Lung (tissue), 12 donors: Measurements from ENCODE around the gene CLUH. TPM values are rescaled to one million over a fixed set of nuclear protein-coding genes. Genes with fewer than 3 reads are reported as not detected.

Source experiments
- ATAC-seq: fragments of 200-7000 bp; cut with Tn5 transposase; one replicate; pipeline ENCODE4 v1.9.1; 2020; ENCODE audit warnings: moderate number of reproducible peaks; ENCODE audit not compliant: insufficient read depth, low FRiP score
- DNase-seq, 3 donors: peaks; one replicate each; pipeline ENCODE4 v3.0.0-alpha.2; 2013 to 2017
- H3K27ac ChIP-seq, 2 donors: one replicate each; pipeline ENCODE4 v1.5.1; 2013; ENCODE audit warnings: mild to moderate bottlenecking in 2 of 2, moderate library complexity in 2 of 2, control low read depth in 1 of 2, inconsistent platforms in 1 of 2, low read depth in 1 of 2, low read length in 1 of 2
- H3K27me3 ChIP-seq, 3 donors: one replicate each; pipeline ENCODE4 v1.5.1; 2013; ENCODE audit warnings: low read length in 2 of 3; ENCODE audit not compliant: control insufficient read depth in 3 of 3, insufficient read depth in 3 of 3
- H3K36me3 ChIP-seq, 4 donors: one replicate each; pipeline ENCODE4 v1.5.1; 2013; ENCODE audit warnings: low read length in 4 of 4, mild to moderate bottlenecking in 1 of 4, moderate library complexity in 1 of 4; ENCODE audit not compliant: control insufficient read depth in 4 of 4, insufficient read depth in 4 of 4
- H3K4me1 ChIP-seq, 5 donors: one replicate each; pipeline ENCODE4 v1.5.1; 2013; ENCODE audit warnings: low read length in 5 of 5, mild to moderate bottlenecking in 2 of 5, moderate library complexity in 1 of 5; ENCODE audit not compliant: control insufficient read depth in 5 of 5, insufficient read depth in 5 of 5
- H3K4me3 ChIP-seq: one replicate; pipeline ENCODE4 v1.5.1; 2013; ENCODE audit warnings: mild to moderate bottlenecking, control low read depth, moderate library complexity
- H3K9ac ChIP-seq, 2 donors: one replicate each; pipeline ENCODE4 v1.5.1; 2013; ENCODE audit warnings: low read length in 2 of 2, control low read depth in 1 of 2; ENCODE audit not compliant: insufficient read depth in 1 of 2
- H3K9me3 ChIP-seq, 4 donors: one replicate each; pipeline ENCODE4 v1.5.1; 2013; ENCODE audit warnings: low read length in 3 of 4, mild to moderate bottlenecking in 1 of 4, moderate library complexity in 1 of 4; ENCODE audit not compliant: control insufficient read depth in 4 of 4, insufficient read depth in 3 of 4
- CTCF ChIP-seq: IDR thresholded peaks from 2 replicates; pipeline ENCODE4 v1.5.1; 2012; ENCODE audit warnings: mild to moderate bottlenecking; ENCODE audit errors: control extremely low read depth, extremely low read depth
- WGBS, 2 donors: extraction: QIAGEN DNeasy Blood & Tissue Kit; methylation state at CpG; one replicate each; pipeline ENCODE4 v1.1.7; 2013; 5-methylcytosine and 5-hydroxymethylcytosine counted together
- polyA plus RNA-seq, 2 donors: library from polyadenylated mRNA; stranded (reverse); fragments of 200-250 nt; gene quantifications; one replicate each; pipeline ENCODE4 v1.2.1, GENCODE V29; 2013
- total RNA-seq, 2 donors: library from RNA; depleted of rRNA in 1 of 2; stranded (reverse); fragments of >200 nt in 1 of 2; gene quantifications; one replicate each; pipeline ENCODE4 v1.2.1, GENCODE V29; 2014 to 2021
- donor health status: control.
- donor health status: control.
- donor health status: Bipolar disorder and iron deficiency.
- donor health status: healthy.
- donor health status: DM: yes; HTN: yes; CAD: no.

The CLUH gene
- total and polyA plus RNA-seq, 4 donors: 29.7 to 80.5 (median 42.1) TPM

DNA sequence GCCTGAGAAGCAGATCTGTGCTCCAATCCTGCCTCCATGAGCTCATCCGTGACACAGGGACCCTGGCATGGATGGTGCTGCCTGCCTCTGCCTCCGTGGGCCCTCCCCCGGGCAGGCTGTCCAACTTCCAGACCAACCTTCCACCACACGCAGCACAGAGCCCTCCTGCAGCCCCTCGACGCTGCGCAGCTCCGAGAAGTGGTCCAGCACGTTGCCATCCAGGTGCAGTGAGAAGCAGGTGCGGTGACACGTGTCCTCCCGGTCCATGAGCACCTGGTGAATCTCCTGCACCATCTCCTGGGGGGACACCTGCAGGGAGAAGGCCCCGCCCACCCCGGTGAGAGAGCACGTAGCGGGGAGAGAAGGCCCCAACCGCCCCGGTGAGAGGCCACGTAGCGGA lies 8.4 kb downstream of the CLUH start:
- 95 to 96% methylated on average over 20 of the region's 20 CpGs for WGBS, 2 donors
- no peak for ATAC-seq
- no peaks in the 10 kb centered on the region for H3K9me3 ChIP-seq
- H3K27me3 ChIP-seq: no peaks in the 10 kb centered on the region
- DNase-seq: no peak
- no peak overlapping the region for H3K9ac ChIP-seq
- peaks cover 0 to 4% (median 0%) of the 10 kb centered on the region in 5 donors for H3K4me1 ChIP-seq
- no peak overlapping the region for H3K4me3 ChIP-seq
- peaks cover 7 to 47% (median 16%) of the 10 kb centered on the region in 4 donors for H3K36me3 ChIP-seq
- no peak for TF ChIP-seq CTCF
- no peak overlapping the region for H3K27ac ChIP-seq

DNA sequence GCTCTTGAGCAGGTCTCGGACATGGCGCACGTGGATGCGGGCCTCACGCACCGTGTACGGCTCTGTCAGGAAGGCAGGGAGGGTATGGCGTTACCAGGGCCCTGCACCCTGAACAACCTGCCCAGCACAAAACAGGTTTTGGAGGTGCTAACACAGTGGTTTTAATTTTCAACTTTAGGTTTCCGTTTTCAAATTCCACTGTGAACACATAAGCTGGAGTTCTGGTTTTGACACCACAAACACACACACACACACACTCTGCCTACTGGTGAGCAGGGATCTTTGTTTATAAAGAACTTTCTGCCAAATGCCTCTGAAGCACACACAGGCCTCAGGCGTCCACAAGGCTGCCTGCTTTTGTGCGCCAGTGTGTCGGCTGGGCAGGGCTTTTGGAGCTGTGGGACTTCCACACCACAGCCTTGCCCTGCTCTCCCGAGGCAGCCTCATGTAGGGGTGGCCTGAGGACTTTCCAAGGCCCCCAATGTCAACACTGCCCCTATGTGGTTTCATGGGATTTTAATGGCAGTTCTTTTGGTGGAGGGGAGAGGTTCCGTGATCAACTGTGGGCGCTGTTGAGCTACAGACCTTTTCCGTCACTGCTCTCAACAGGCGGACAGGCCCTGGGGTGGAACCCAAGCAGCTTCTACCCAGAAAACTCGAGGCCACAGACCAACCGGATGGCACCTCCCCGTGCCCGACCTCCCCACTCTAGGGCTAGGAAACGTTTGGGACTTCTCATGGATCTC lies 9.4 kb downstream of the CLUH start:
- H3K27ac ChIP-seq: no peak overlapping the region
- H3K9ac ChIP-seq: no peak overlapping the region
- WGBS, 2 donors: 89 to 92% methylated on average over 22 of the region's 22 CpGs
- no peaks in the 10 kb centered on the region for H3K9me3 ChIP-seq
- H3K27me3 ChIP-seq: no peaks in the 10 kb centered on the region
- no peak for DNase-seq
- no peaks in the 10 kb centered on the region for H3K4me1 ChIP-seq
- no peak for TF ChIP-seq CTCF
- peaks cover 7 to 57% (median 20%) of the 10 kb centered on the region in 4 donors for H3K36me3 ChIP-seq
- no peak overlapping the region for H3K4me3 ChIP-seq
- no peak for ATAC-seq

GRCh38 chr17:2701161-2701995 lies 10.2 kb downstream of the CLUH start:
- Histone ChIP-seq H3K4me1 (no peaks in the 10 kb centered on the region), H3K27ac (no peak overlapping the region), H3K9me3 (no peaks in the 10 kb centered on the region), H3K36me3 (peaks cover 7 to 64% (median 21%) of the 10 kb centered on the region in 4 donors), H3K9ac (no peak overlapping the region), H3K4me3 (no peak overlapping the region), H3K27me3 (no peaks in the 10 kb centered on the region)
- whole genome bisulfite sequencing, 2 donors: 95 to 96% methylated on average over 37 to 41 of the region's 41 CpGs
- no peak for DNase-seq
- no peak for TF ChIP-seq CTCF
- ATAC-seq: no peak
